Neural cell (in vitro differentiated cells): ENCODE data around the gene OR8B2. TPM values are rescaled to one million over a fixed set of nuclear protein-coding genes. Genes with fewer than 3 reads are reported as not detected.
"Not testable (repeated sequence)": the region's sequence is repeated elsewhere in the genome, so short reads cannot be mapped to it uniquely, and the experiment has no call there.

Experiments
- H2AFZ ChIP-seq: fragments of 200-600, 300-800 bp; sonication (generic), shearing (Covaris generic); 2 replicates; pipeline ENCODE4 v1.6.0; 2014; ENCODE audit warnings: low read depth, mild to moderate bottlenecking, antibody characterized with exemption, low read length, moderate library complexity
- H3F3A ChIP-seq: fragments of 200-600 bp; shearing (Covaris generic); 2 replicates; pipeline ENCODE4 v1.6.1; 2016; ENCODE audit warnings: mild to moderate bottlenecking, moderate library complexity, mixed read lengths, antibody characterized with exemption, low read length; ENCODE audit not compliant: insufficient read depth, poor library complexity, severe bottlenecking
- H3K27ac ChIP-seq: fragments of 200-600, 300-800 bp; sonication (generic), shearing (Covaris generic); 2 replicates; pipeline ENCODE4 v1.5.1; 2014; ENCODE audit warnings: mild to moderate bottlenecking, low read length, moderate library complexity
- H3K27me3 ChIP-seq: fragments of 300-800, 200-600 bp; sonication (generic), shearing (Covaris generic); 2 replicates; pipeline ENCODE4 v1.6.0; 2014; ENCODE audit warnings: mild to moderate bottlenecking, low read depth, low read length, moderate library complexity; ENCODE audit not compliant: insufficient read depth
- H3K36me3 ChIP-seq: fragments of 300-800, 200-600 bp; sonication (generic), shearing (Covaris generic); 2 replicates; pipeline ENCODE4 v1.5.1; 2014; ENCODE audit warnings: mild to moderate bottlenecking, antibody characterized with exemption, low read length, moderate library complexity; ENCODE audit not compliant: insufficient read depth
- H3K4me2 ChIP-seq: fragments of 300-800, 200-600 bp; sonication (generic), shearing (Covaris generic); 2 replicates; pipeline ENCODE4 v1.6.0; 2014; ENCODE audit warnings: mild to moderate bottlenecking, low read length
- H3K4me3 ChIP-seq: fragments of 300-800, 200-600 bp; sonication (generic), shearing (Covaris generic); 2 replicates; pipeline ENCODE4 v1.5.1; 2014; ENCODE audit warnings: mild to moderate bottlenecking, low read length, moderate library complexity
- H3K79me2 ChIP-seq: fragments of 200-600 bp; shearing (Covaris generic); replicated peaks from 2 replicates; pipeline ENCODE4 v1.6.0; 2014; ENCODE audit warnings: mild to moderate bottlenecking, low read length, moderate library complexity; ENCODE audit not compliant: insufficient read depth
- H3K9ac ChIP-seq: fragments of 300-800, 200-600 bp; sonication (generic), shearing (Covaris generic); 2 replicates; pipeline ENCODE4 v1.6.1; 2016; ENCODE audit warnings: mild to moderate bottlenecking, low read length, mixed read lengths
- H3K9me2 ChIP-seq: fragments of 200-600 bp; shearing (Covaris generic); 2 replicates; pipeline ENCODE4 v1.6.1; 2016; ENCODE audit warnings: mild to moderate bottlenecking, low read length, mixed read lengths; ENCODE audit not compliant: insufficient read depth
- H3K9me3 ChIP-seq: fragments of 200-600, 300-800 bp; sonication (generic), shearing (Covaris generic); 2 replicates; pipeline ENCODE4 v1.6.1; 2016; ENCODE audit warnings: mild to moderate bottlenecking, mixed run types, low read length, moderate library complexity, mixed read lengths
- H4K20me1 ChIP-seq: fragments of 200-600 bp; shearing (Covaris generic); 2 replicates; pipeline ENCODE4 v1.6.1; 2016; ENCODE audit warnings: mild to moderate bottlenecking, mixed run types; ENCODE audit not compliant: insufficient read depth
- EP300 ChIP-seq: fragments of 450-650 bp; conservative IDR thresholded peaks from 2 replicates; pipeline ENCODE4 v1.6.1; 2014; ENCODE audit warnings: antibody characterized with exemption, mild to moderate bottlenecking, moderate library complexity; ENCODE audit not compliant: poor library complexity, severe bottlenecking
- MXI1 ChIP-seq: fragments of 450-650 bp; conservative IDR thresholded peaks from 2 replicates; pipeline ENCODE4 v1.6.1; 2014; ENCODE audit warnings: antibody characterized with exemption, mild to moderate bottlenecking; ENCODE audit not compliant: poor library complexity, severe bottlenecking
- POLR2AphosphoS5 ChIP-seq: IDR thresholded peaks from 2 replicates; pipeline ENCODE4 v1.6.1; 2012
- RAD21 ChIP-seq: fragments of 450-650 bp; conservative IDR thresholded peaks from 2 replicates; pipeline ENCODE4 v1.6.1; 2014; ENCODE audit warnings: antibody characterized with exemption, mild to moderate bottlenecking, moderate library complexity
- SMC3 ChIP-seq: fragments of 450-650 bp; conservative IDR thresholded peaks from 2 replicates; pipeline ENCODE4 v1.6.1; 2014; ENCODE audit warnings: antibody characterized with exemption, mild to moderate bottlenecking, moderate library complexity; ENCODE audit not compliant: poor library complexity
- TAF1 ChIP-seq: IDR thresholded peaks from 2 replicates; pipeline ENCODE4 v1.6.1; 2012; ENCODE audit warnings: low read depth
- polyA plus RNA-seq: library from polyadenylated mRNA; depleted of rRNA; stranded (reverse); fragments of >200 nt; gene quantifications from 2 replicates; pipeline ENCODE4 v1.2.3, GENCODE V29; 2014
- TF ChIP-seq, protein P1 (sequence below): fragments of 450-650 bp; IDR thresholded peaks from 2 replicates; pipeline ENCODE4 v1.5.1; 2014; ENCODE audit warnings: antibody characterized with exemption, mild to moderate bottlenecking, moderate library complexity; ENCODE audit not compliant: poor library complexity, severe bottlenecking
- TF ChIP-seq, protein P2 (sequence below): IDR thresholded peaks from 2 replicates; pipeline ENCODE4 v1.6.1; 2012; ENCODE audit warnings: borderline replicate concordance

The OR8B2 gene
- polyA plus RNA-seq, 1 donor from 2014 or later = not detected

DNA sequence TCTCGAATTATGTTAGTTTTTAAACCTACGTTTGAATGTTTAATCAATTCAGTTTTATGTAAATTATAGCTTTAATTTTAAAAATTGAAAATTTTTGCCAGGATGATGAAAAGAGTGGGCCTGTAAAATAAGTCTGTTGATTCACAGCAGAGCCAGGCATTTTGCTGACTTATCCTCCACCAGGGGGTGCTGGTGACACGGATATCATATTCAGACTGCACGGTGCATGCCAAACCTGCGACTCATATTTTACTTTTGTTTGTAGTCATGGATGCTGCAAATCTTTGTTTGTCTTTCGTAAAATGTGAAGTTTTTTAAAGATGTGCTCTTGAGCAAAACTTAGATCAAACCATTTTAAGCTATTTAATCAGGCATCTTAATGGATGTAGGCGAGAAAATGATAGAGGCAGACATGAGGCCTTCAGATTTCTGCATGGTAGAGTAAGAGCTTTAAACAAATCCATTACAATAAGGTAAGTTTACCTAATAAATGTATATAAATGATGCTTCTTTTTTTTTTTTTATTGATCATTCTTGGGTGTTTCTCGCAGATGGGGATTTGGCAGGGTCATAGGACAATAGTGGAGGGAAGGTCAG is 18.1 kb upstream of the OR8B2 start:
- Histone ChIP-seq H3K36me3 (no peaks in the 10 kb centered on the region), H2AFZ (no peak overlapping the region), H3K9me2 (no peaks in the 10 kb centered on the region), H3K27me3 (no peaks in the 10 kb centered on the region), H3K4me3 (no peak overlapping the region), H4K20me1 (no peaks in the 10 kb centered on the region), H3K4me2 (no peak overlapping the region), H3K9me3 (no peaks in the 10 kb centered on the region), H3K9ac (no peak overlapping the region), H3K27ac (no peak overlapping the region), H3K79me2 (no peaks in the 10 kb centered on the region), H3F3A (no peaks in the 10 kb centered on the region)
- no peak for TF ChIP-seq POLR2AphosphoS5
- TF ChIP-seq, protein P1, sequence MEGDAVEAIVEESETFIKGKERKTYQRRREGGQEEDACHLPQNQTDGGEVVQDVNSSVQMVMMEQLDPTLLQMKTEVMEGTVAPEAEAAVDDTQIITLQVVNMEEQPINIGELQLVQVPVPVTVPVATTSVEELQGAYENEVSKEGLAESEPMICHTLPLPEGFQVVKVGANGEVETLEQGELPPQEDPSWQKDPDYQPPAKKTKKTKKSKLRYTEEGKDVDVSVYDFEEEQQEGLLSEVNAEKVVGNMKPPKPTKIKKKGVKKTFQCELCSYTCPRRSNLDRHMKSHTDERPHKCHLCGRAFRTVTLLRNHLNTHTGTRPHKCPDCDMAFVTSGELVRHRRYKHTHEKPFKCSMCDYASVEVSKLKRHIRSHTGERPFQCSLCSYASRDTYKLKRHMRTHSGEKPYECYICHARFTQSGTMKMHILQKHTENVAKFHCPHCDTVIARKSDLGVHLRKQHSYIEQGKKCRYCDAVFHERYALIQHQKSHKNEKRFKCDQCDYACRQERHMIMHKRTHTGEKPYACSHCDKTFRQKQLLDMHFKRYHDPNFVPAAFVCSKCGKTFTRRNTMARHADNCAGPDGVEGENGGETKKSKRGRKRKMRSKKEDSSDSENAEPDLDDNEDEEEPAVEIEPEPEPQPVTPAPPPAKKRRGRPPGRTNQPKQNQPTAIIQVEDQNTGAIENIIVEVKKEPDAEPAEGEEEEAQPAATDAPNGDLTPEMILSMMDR = peak; percentile 48
- peak; percentile 50 for TF ChIP-seq SMC3
- TF ChIP-seq RAD21 = peak; percentile 54

DNA sequence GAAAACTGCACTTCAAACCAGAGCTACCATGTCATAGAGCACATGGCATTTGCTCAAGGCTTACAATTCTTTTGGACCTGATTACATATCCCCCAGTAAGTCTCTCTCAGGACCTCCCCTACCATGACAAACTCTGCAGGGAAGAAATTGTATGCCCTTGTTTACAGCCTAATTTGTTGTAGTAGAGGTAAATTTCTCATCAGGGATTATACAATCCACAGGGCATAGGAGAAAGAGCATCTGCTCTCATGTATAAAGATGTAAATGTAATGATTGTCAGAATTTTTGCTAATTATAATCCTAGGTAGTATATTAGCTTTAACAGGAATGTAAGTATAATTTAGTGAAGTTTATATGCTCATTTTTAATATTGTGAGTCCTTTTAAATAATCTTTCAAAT is 14.6 kb upstream of the OR8B2 start, which contains the start of gene OR8B3:
TSS of gene OR8B3 (minus strand) at position 101 of the 400 bp plus-strand sequence. CDS start 1,673 bp downstream, outside the sequence.
- no peaks in the 10 kb centered on the region for H3K27me3 ChIP-seq
- no peaks in the 10 kb centered on the region for H3K9me2 ChIP-seq
- no peaks in the 10 kb centered on the region for H3K9me3 ChIP-seq

DNA sequence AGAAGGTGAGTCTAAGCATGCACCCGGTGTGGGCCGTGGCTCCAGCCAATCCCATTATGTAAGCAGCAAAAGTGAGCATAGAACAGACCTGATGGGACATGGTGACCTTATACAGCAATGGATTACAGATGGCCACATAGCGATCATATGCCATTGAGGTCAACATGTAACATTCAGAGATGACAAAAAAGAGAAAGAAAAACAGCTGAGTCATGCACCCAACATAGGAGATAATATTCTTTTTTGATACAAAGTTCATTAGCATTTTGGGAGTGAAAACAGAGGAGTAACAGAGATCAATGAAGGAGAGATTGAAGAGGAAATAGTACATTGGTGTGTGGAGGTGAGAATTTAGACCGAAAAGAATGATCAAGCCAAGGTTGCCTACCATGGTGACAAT is 12.5 kb upstream of the OR8B2 start:
- H3K27me3 ChIP-seq, H2AFZ ChIP-seq, H3K4me3 ChIP-seq, H3K79me2 ChIP-seq, H3K36me3 ChIP-seq, H4K20me1 ChIP-seq, H3F3A ChIP-seq, H3K9me3 ChIP-seq, H3K9me2 ChIP-seq, H3K9ac ChIP-seq, H3K4me2 ChIP-seq, H3K27ac ChIP-seq: not testable (repeated sequence)

More for the DNA sequence above, 14.6 kb upstream of the OR8B2 start, which contains the start of gene OR8B3:
- Histone ChIP-seq H3K4me2 (no peak within 1 kb of the TSS), H3K4me3 (no peak within 1 kb of the TSS), H3K27ac (no peak within 1 kb of the TSS), H3K79me2 (no peaks in the 10 kb centered on the region), H3K36me3 (no peaks in the 10 kb centered on the region), H3K9ac (no peak within 1 kb of the TSS), H4K20me1 (no peaks in the 10 kb centered on the region), H3F3A (no peaks in the 10 kb centered on the region), H2AFZ (no peak within 1 kb of the TSS)
- TF ChIP-seq MXI1 (no peak), TAF1 (no peak), SMC3 (no peak), EP300 (no peak)
- TF ChIP-seq, protein P2, sequence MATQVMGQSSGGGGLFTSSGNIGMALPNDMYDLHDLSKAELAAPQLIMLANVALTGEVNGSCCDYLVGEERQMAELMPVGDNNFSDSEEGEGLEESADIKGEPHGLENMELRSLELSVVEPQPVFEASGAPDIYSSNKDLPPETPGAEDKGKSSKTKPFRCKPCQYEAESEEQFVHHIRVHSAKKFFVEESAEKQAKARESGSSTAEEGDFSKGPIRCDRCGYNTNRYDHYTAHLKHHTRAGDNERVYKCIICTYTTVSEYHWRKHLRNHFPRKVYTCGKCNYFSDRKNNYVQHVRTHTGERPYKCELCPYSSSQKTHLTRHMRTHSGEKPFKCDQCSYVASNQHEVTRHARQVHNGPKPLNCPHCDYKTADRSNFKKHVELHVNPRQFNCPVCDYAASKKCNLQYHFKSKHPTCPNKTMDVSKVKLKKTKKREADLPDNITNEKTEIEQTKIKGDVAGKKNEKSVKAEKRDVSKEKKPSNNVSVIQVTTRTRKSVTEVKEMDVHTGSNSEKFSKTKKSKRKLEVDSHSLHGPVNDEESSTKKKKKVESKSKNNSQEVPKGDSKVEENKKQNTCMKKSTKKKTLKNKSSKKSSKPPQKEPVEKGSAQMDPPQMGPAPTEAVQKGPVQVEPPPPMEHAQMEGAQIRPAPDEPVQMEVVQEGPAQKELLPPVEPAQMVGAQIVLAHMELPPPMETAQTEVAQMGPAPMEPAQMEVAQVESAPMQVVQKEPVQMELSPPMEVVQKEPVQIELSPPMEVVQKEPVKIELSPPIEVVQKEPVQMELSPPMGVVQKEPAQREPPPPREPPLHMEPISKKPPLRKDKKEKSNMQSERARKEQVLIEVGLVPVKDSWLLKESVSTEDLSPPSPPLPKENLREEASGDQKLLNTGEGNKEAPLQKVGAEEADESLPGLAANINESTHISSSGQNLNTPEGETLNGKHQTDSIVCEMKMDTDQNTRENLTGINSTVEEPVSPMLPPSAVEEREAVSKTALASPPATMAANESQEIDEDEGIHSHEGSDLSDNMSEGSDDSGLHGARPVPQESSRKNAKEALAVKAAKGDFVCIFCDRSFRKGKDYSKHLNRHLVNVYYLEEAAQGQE = no peak
- TF ChIP-seq, protein P1 = no peak
